Measurements from ENCODE around the gene LIPA. TPM values are rescaled to one million over a fixed set of nuclear protein-coding genes. Genes with fewer than 3 reads are reported as not detected.

Gene LIPA
- total RNA-seq, 4 donors from 2014 or later: 19.9 to 64.1 (median 28.8) TPM

DNA sequence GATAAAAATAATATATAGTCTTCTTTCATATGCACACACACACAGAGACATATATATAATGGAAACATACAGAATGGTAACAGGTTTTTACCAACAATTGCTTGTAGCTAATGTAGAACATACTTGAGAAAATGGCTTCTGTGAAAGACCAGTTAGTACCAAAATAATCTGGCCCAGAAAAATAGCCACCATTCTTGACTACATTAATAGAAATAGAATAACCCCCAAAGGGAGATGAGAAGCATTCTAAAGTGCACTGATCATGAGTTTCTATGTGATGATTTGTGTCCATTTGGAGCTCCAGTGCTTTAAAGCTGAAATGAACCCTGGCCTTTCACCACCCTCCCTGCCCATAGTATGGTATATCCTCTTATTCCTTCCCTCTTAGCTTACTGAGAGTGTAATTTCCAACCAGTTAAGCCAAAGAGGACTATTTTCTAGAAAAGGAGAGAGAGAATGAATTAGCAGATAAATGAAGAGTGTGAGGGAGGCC is 27.4 kb upstream of the LIPA start:
- peak overlapping the region in 3 of 4 donors; percentile 70 to 88 (median 85) for H3K27ac ChIP-seq
- H3K4me3 ChIP-seq: no peak overlapping the region
- no peak for DNase-seq
- H3K4me1 ChIP-seq: peaks cover 11 to 80% (median 45%) of the 10 kb centered on the region in 3 donors
- no peaks in the 10 kb centered on the region for H3K36me3 ChIP-seq
- intact Hi-C loops (cut with DNase I): no loop called here
- no peaks in the 10 kb centered on the region for H3K27me3 ChIP-seq
- H3K9me3 ChIP-seq: no peaks in the 10 kb centered on the region
- TF ChIP-seq, protein P1, sequence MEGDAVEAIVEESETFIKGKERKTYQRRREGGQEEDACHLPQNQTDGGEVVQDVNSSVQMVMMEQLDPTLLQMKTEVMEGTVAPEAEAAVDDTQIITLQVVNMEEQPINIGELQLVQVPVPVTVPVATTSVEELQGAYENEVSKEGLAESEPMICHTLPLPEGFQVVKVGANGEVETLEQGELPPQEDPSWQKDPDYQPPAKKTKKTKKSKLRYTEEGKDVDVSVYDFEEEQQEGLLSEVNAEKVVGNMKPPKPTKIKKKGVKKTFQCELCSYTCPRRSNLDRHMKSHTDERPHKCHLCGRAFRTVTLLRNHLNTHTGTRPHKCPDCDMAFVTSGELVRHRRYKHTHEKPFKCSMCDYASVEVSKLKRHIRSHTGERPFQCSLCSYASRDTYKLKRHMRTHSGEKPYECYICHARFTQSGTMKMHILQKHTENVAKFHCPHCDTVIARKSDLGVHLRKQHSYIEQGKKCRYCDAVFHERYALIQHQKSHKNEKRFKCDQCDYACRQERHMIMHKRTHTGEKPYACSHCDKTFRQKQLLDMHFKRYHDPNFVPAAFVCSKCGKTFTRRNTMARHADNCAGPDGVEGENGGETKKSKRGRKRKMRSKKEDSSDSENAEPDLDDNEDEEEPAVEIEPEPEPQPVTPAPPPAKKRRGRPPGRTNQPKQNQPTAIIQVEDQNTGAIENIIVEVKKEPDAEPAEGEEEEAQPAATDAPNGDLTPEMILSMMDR (IDR thresholded peaks at IDR 0.05): no peak
- no peak for TF ChIP-seq POLR2A (IDR thresholded peaks at IDR 0.05)

DNA sequence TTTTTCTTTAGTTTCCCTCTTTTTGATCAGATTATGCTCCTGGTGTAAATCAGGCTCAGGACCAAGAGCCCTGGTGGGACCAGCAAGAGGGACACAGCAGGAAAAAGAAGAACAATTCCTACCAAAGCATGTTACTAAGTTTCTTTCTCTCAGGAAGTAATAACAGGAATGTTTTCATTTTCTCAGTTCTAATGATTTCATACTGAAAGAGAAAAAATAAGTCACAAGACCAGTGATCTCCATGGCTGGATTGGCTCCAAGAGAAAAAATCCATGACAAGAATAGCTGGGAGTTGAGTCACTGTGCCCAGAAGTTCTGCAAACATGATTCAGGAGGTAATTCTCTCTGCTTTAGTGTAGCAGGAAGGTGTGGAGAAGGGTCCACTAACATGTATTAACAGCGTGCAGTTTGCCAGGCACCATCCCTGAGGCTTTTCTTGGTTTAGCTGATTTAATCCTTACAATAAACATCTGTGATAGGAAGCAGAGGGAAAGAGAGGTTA is 26.5 kb upstream of the LIPA start:
- Histone ChIP-seq H3K36me3 (no peaks in the 10 kb centered on the region), H3K4me1 (peaks cover 6 to 71% (median 36%) of the 10 kb centered on the region in 3 donors), H3K9me3 (no peaks in the 10 kb centered on the region), H3K4me3 (peak overlapping the region in 1 of 4 donors; percentile 45), H3K27me3 (no peaks in the 10 kb centered on the region), H3K27ac (peak overlapping the region; percentile 70 to 88 (median 86))
- no peak for DNase-seq
- intact Hi-C loops (cut with DNase I): no loop called here
- 19 to 40% methylated on average over 1 of the region's 1 CpG for whole genome bisulfite sequencing, 2 donors
- TF ChIP-seq, protein P1 (IDR thresholded peaks at IDR 0.05): no peak
- no peak for TF ChIP-seq POLR2A (IDR thresholded peaks at IDR 0.05)

DNA sequence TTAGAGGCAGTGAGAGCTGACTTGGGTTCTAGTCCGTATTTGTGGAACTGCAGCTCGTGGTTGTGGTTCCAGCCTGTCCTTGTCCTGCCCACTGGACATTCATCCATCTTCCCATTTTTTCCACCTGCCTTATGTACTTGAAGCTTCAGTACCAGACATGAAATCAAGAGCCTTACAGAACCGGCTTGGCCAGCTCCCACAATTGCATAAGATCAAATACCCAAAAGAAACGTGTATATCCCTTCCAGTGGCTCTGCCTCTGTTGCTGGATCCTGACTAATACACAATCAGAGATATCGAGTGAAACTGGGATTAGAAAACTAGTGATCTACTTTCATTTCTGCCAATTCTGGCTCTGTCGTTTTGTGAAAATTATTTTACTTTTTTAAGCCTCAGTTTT is 23.8 kb upstream of the LIPA start:
- Histone ChIP-seq H3K27ac (peak overlapping the region in 2 of 4 donors; percentile 38 to 53), H3K27me3 (no peaks in the 10 kb centered on the region), H3K4me1 (peaks cover 6 to 55% (median 32%) of the 10 kb centered on the region in 3 donors), H3K36me3 (no peaks in the 10 kb centered on the region), H3K9me3 (no peaks in the 10 kb centered on the region), H3K4me3 (no peak overlapping the region)
- TF ChIP-seq, protein P1 (IDR thresholded peaks at IDR 0.05): no peak
- TF ChIP-seq POLR2A (IDR thresholded peaks at IDR 0.05): no peak
- 31 to 40% methylated on average over 4 to 6 of the region's 6 CpGs for WGBS, 2 donors
- intact Hi-C loops (cut with DNase I): no loop called here
- no peak for DNase-seq

DNA sequence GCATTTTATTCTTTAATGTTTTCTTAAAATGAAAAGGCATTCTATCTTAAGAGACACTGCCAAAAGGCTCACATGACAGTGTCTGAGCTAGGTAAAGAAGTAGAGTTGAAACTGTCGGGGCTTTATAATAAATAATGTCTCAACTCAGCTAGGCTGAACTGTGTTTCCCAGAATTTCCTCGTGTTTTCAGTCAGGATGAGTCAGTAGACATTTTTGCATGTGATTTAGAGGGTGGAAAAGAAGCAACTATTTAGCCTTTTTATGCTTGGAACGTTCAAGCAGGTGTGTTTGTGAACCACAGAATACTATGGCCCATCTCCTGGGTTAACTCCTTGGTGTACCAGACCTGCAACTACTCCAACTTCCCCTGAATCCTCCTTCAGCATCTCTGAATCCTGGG is 23.4 kb upstream of the LIPA start:
- peak overlapping the region in 2 of 4 donors; percentile 38 to 53 for H3K27ac ChIP-seq
- DNase-seq: no peak
- no peaks in the 10 kb centered on the region for H3K27me3 ChIP-seq
- H3K36me3 ChIP-seq: no peaks in the 10 kb centered on the region
- 10 to 19% methylated on average over 3 of the region's 3 CpGs for WGBS, 2 donors
- intact Hi-C loops (cut with DNase I): no loop called here
- no peak for TF ChIP-seq POLR2A (IDR thresholded peaks at IDR 0.05)
- TF ChIP-seq, protein P1 (IDR thresholded peaks at IDR 0.05): no peak
- H3K4me1 ChIP-seq: peaks cover 6 to 50% (median 32%) of the 10 kb centered on the region in 3 donors
- H3K9me3 ChIP-seq: no peaks in the 10 kb centered on the region
- no peak overlapping the region for H3K4me3 ChIP-seq

DNA sequence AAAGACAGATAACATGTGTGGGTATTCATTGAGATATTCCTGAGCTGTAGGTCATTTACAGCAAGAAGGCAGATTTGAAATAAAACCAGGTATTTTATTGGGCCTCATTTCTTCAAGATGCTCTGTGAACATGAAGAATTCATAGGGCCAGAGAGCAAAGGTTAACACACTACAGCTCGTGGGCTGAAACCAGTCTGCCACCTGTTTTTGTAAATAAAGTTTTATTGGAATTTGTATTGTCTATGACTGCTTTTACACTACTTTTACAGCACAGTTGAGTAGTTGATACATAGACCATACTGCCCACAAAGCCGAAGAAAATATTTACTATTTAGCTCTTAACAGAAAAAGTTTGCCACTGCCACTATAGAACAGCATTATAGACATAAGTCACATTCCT is 22.1 kb upstream of the LIPA start:
- no peak for DNase-seq
- Histone ChIP-seq H3K9me3 (no peaks in the 10 kb centered on the region), H3K27me3 (no peaks in the 10 kb centered on the region), H3K4me3 (no peak overlapping the region), H3K36me3 (no peaks in the 10 kb centered on the region), H3K27ac (no peak overlapping the region), H3K4me1 (peaks cover 3 to 38% (median 21%) of the 10 kb centered on the region in 3 donors)
- 47 to 90% methylated on average over 2 of the region's 2 CpGs for WGBS, 2 donors
- intact Hi-C loops (cut with DNase I): no loop called here
- TF ChIP-seq, protein P1 (IDR thresholded peaks at IDR 0.05): no peak
- no peak for TF ChIP-seq POLR2A (IDR thresholded peaks at IDR 0.05)
